Spleen (tissue), 11 donors: Measurements from ENCODE around the gene ESR2. TPM values are rescaled to one million over a fixed set of nuclear protein-coding genes. Genes with fewer than 3 reads are reported as not detected.

ENCODE experiments used
- DNase-seq: peaks from one replicate; pipeline ENCODE4 v3.0.0-alpha.2; 2020
- H3K27ac ChIP-seq, 8 donors: fragments of 200-600 bp; sonication (generic) in 7 of 8; 1 replicate in 4 of 8; 2 replicates in 4 of 8; pipeline versions ENCODE4 v1.5.0 to v1.8.0; 2016 to 2021; ENCODE audit warnings: inconsistent platforms in 4 of 8, mild to moderate bottlenecking in 4 of 8, moderate library complexity in 1 of 8
- H3K27me3 ChIP-seq, 7 donors: fragments of 200-600 bp; sonication (generic) in 6 of 7; replicated peaks in 1 of 7; 1 replicate in 4 of 7; 2 replicates in 3 of 7; pipeline versions ENCODE4 v1.5.0 to v1.8.0; 2016 to 2021; ENCODE audit warnings: inconsistent platforms in 3 of 7, mild to moderate bottlenecking in 1 of 7
- H3K36me3 ChIP-seq, 6 donors: fragments of 200-600 bp; sonication (generic) in 5 of 6; 1 replicate in 4 of 6; 2 replicates in 2 of 6; pipeline versions ENCODE4 v1.5.0 to v1.8.0; 2016 to 2021; ENCODE audit warnings: inconsistent platforms in 2 of 6
- H3K4me1 ChIP-seq, 6 donors: fragments of 200-600 bp; sonication (generic) in 5 of 6; 1 replicate in 3 of 6; 2 replicates in 3 of 6; pipeline versions ENCODE4 v1.5.0 to v1.8.0; 2016 to 2021; ENCODE audit warnings: inconsistent platforms in 3 of 6
- H3K4me3 ChIP-seq, 8 donors: fragments of 200-600 bp; sonication (generic) in 7 of 8; 1 replicate in 4 of 8; 2 replicates in 4 of 8; pipeline versions ENCODE4 v1.5.0 to v1.8.0; 2016 to 2021; ENCODE audit warnings: inconsistent platforms in 4 of 8, mild to moderate bottlenecking in 4 of 8, moderate library complexity in 2 of 8
- H3K9me3 ChIP-seq, 8 donors: fragments of 200-600 bp; sonication (generic) in 7 of 8; 1 replicate in 4 of 8; 2 replicates in 4 of 8; pipeline versions ENCODE4 v1.5.0 to v1.8.0; 2016 to 2021; ENCODE audit warnings: inconsistent platforms in 4 of 8
- POLR2A ChIP-seq, 3 donors: fragments of 450-650 bp; IDR thresholded peaks; one replicate each; pipeline ENCODE4 v1.5.1; 2017; ENCODE audit warnings: antibody characterized with exemption in 3 of 3, mild to moderate bottlenecking in 1 of 3
- POLR2AphosphoS5 ChIP-seq, 3 donors: sonication (generic); formaldehyde crosslinking; IDR thresholded peaks; one replicate each; pipeline ENCODE4 v1.5.1; 2017; ENCODE audit warnings: antibody characterized with exemption in 3 of 3
- WGBS, 5 donors: extraction: QIAGEN DNeasy Blood & Tissue Kit in 3 of 5; methylation state at CpG; one replicate each; pipeline versions ENCODE4 v1.1.5 to v1.1.7; 2013 to 2018; 5-methylcytosine and 5-hydroxymethylcytosine counted together
- intact Hi-C: fragments of 100-400 bp; cut with DNase I; formaldehyde crosslinking; loops from one replicate; pipeline ENCODE4 v1.15.0; 2023; ENCODE audit warnings: low total_unique reads
- polyA plus RNA-seq, 3 donors: library from polyadenylated mRNA; stranded (reverse); fragments of 200-250 nt; gene quantifications; one replicate each; pipeline ENCODE4 v1.2.1, GENCODE V29; 2013
- total RNA-seq, 7 donors: library from RNA; depleted of rRNA in 3 of 7; stranded (reverse); fragments of >200 nt in 3 of 7; fragmentation: NEBNext Ultra II Directional in 4 of 7; extraction: Animal tissue kit (Norgen Biotek cat#: 25700) in 4 of 7; gene quantifications; one replicate each; pipeline versions ENCODE4 v1.1.0 to v1.2.1, GENCODE V29; 2016 to 2021
- TF ChIP-seq, protein P1 (sequence below), 11 experiments: fragments of 200-600 bp in 7 of 11; fragments of 450-650 bp in 4 of 11; sonication (generic) in 4 of 11; IDR thresholded peaks in 8 of 11; conservative IDR thresholded peaks in 3 of 11; 1 replicate in 7 of 11; 2 replicates in 4 of 11; pipeline versions ENCODE4 v1.4.0 to v1.8.0; 2016 to 2021; ENCODE audit warnings: antibody characterized with exemption in 11 of 11, inconsistent platforms in 4 of 11, mild to moderate bottlenecking in 1 of 11
- donor health status: healthy with polysubstance abuse.
- donor health status: DM: no; HTN: no; CAD: no; lungs with moderate emphysema.
- donor health status: DM: no; HTN: no; CAD: no.
- donor health status: Bipolar disorder and iron deficiency.
- donor health status: healthy.
- donor health status: DM: no; HTN: no; CAD: no.
- donor health status: DM: yes; HTN: yes; CAD: no.

ESR2 gene
- total and polyA plus RNA-seq, 10 donors, result 0.93 to 9.0 (median 3.8) TPM

DNA sequence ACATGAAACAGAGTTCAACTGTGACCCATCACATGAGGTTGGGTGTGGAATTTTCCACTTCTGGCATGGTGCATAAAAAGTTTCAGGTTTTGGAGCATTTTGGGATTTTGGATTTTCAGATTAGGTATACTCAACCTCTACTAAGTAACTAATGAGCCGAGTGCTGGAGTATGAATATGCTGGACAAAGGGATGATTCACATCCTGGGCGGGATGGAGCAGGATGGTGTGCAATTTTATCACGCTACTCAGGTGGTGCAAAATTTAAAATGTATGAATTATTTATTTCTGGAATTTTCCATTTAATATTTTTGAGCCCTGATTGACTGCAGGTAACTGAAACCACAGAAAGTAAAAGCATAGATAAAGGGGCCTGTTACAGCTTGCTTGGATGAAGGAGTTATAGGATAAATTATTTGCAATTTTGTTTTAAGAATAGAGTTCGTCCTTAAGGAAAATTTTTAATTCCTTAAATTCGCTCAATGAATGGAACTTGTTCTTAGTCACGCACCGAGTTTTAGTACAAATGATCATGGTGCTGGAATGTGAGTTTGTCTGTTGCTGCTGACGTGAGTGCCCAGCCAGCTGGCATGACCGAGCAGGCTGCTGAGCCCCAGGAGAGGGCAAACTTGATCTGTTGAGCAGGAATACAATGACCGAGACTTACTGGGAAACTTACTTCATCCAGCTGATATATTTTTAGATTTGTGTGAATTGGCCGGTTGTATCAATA, 176.3 kb downstream of the ESR2 start:
- 93 to 96% (median 94%) methylated on average over 11 of the region's 11 CpGs for WGBS, 5 donors
- Histone ChIP-seq H3K27ac (no peak overlapping the region), H3K4me3 (no peak overlapping the region), H3K9me3 (no peaks in the 10 kb centered on the region), H3K36me3 (peaks cover 0 to 100% (median 44%) of the 10 kb centered on the region in 6 donors), H3K4me1 (no peaks in the 10 kb centered on the region), H3K27me3 (no peaks in the 10 kb centered on the region)
- intact Hi-C loops, result no loop called here
- TF ChIP-seq POLR2A (IDR thresholded peaks at IDR 0.05) (no peak), POLR2AphosphoS5 (IDR thresholded peaks at IDR 0.05) (no peak)
- TF ChIP-seq, protein P1, sequence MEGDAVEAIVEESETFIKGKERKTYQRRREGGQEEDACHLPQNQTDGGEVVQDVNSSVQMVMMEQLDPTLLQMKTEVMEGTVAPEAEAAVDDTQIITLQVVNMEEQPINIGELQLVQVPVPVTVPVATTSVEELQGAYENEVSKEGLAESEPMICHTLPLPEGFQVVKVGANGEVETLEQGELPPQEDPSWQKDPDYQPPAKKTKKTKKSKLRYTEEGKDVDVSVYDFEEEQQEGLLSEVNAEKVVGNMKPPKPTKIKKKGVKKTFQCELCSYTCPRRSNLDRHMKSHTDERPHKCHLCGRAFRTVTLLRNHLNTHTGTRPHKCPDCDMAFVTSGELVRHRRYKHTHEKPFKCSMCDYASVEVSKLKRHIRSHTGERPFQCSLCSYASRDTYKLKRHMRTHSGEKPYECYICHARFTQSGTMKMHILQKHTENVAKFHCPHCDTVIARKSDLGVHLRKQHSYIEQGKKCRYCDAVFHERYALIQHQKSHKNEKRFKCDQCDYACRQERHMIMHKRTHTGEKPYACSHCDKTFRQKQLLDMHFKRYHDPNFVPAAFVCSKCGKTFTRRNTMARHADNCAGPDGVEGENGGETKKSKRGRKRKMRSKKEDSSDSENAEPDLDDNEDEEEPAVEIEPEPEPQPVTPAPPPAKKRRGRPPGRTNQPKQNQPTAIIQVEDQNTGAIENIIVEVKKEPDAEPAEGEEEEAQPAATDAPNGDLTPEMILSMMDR (IDR thresholded peaks at IDR 0.05 in 8 of 11, conservative IDR thresholded peaks at IDR 0.05 in 3 of 11), result no peak
- no peak for DNase-seq

DNA sequence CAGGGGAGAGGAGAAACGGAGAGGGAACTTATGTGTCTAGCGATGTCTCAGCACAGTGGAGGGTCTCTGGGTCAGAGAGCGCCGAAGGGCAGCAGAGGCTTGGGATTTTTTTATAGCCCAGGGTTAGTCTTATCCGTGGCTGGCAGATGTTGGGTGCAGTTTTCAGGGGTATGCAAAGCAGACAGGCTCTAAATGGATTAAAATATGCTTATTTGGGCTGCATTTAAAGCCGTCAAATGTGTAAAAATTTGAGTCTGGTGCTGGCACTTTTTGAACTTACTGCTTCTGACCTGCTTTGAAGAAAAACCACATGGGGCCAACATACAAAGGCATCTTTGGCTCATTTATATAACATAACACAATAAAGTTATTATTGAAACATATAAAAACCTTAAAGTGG, 178.8 kb downstream of the ESR2 start:
- Histone ChIP-seq H3K36me3 (peaks cover 0 to 97% (median 29%) of the 10 kb centered on the region in 6 donors), H3K27ac (no peak overlapping the region), H3K27me3 (no peaks in the 10 kb centered on the region), H3K4me3 (no peak overlapping the region), H3K9me3 (no peaks in the 10 kb centered on the region), H3K4me1 (no peaks in the 10 kb centered on the region)
- no peak for DNase-seq
- TF ChIP-seq, protein P1 (IDR thresholded peaks at IDR 0.05 in 8 of 11, conservative IDR thresholded peaks at IDR 0.05 in 3 of 11), result no peak
- no peak for TF ChIP-seq POLR2AphosphoS5 (IDR thresholded peaks at IDR 0.05)
- intact Hi-C loops, result no loop called here
- WGBS, 5 donors, result 77 to 91% (median 90%) methylated on average over 6 of the region's 6 CpGs

DNA sequence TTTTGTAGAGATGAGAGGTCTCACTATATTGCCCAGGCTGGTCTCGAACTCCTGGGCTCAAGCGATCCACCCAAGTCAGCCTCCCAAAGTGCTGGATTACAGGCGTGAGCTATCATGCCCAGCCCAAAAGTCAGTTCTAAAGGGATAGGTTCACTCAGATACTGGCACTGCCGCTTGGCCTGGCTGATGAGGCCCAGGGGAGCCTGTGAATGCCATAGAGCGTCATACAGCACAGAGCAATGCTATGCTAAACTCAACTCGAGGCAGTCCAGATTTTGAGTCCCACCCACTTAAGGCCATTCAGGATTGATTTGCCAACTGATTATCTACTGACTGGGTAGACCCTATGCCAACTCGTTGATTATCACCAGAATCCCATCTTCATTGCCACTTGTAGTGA, 179.4 kb downstream of the ESR2 start:
- H3K36me3 ChIP-seq, result peaks cover 0 to 97% (median 27%) of the 10 kb centered on the region in 6 donors
- 91 to 99% (median 95%) methylated on average over 4 to 7 of the region's 7 CpGs for WGBS, 5 donors
- no peak overlapping the region for H3K4me3 ChIP-seq
- intact Hi-C loops, result no loop called here
- H3K27ac ChIP-seq, result no peak overlapping the region
- no peaks in the 10 kb centered on the region for H3K9me3 ChIP-seq
- H3K4me1 ChIP-seq, result no peaks in the 10 kb centered on the region
- no peak for TF ChIP-seq POLR2A (IDR thresholded peaks at IDR 0.05)
- TF ChIP-seq, protein P1 (IDR thresholded peaks at IDR 0.05 in 8 of 11, conservative IDR thresholded peaks at IDR 0.05 in 3 of 11), result no peak
- no peak for TF ChIP-seq POLR2AphosphoS5 (IDR thresholded peaks at IDR 0.05)
- no peaks in the 10 kb centered on the region for H3K27me3 ChIP-seq
- DNase-seq, result no peak

DNA sequence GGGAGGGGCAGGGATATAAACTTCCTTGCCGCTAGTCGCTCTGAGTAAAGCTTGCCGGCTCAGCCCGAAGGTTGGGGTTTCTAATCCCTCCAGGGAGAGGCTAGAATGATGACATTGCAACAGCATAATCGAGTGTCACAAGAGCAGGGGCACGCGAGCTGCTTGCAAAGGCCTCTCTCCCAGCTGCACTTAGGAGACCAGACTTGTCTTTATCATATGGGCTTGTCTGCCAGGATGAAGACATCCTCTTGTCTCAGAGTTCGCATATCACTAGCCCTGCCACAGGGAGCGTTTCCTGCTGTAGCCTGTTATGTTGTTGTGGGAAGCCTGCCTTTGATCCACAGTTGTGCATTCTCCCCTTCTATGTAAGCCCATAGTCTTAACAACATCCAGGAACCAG, 180.0 kb downstream of the ESR2 start:
- H3K9me3 ChIP-seq, result no peaks in the 10 kb centered on the region
- DNase-seq, result no peak
- no peak for TF ChIP-seq POLR2AphosphoS5 (IDR thresholded peaks at IDR 0.05)
- TF ChIP-seq POLR2A (IDR thresholded peaks at IDR 0.05), result no peak
- TF ChIP-seq, protein P1 (IDR thresholded peaks at IDR 0.05 in 8 of 11, conservative IDR thresholded peaks at IDR 0.05 in 3 of 11), result no peak
- 83 to 86% (median 85%) methylated on average over 8 to 9 of the region's 9 CpGs for WGBS, 5 donors
- no peaks in the 10 kb centered on the region for H3K27me3 ChIP-seq
- no peak overlapping the region for H3K4me3 ChIP-seq
- peaks cover 0 to 97% (median 27%) of the 10 kb centered on the region in 6 donors for H3K36me3 ChIP-seq
- no peak overlapping the region for H3K27ac ChIP-seq
- H3K4me1 ChIP-seq, result no peaks in the 10 kb centered on the region
- intact Hi-C loops, result no loop called here
